GM18519 (cell line): ENCODE results near the gene HS6ST2.

ENCODE experiments used
- ATAC-seq: cut with Tn5 transposase; IDR thresholded peaks from one replicate; pipeline ENCODE4 v1.9.1; 2021; ENCODE audit warnings: mild to moderate bottlenecking, moderate library complexity; ENCODE audit not compliant: unreplicated experiment, low FRiP score

The HS6ST2 gene

GRCh38 chrX:132692066-132692465 is 266.4 kb downstream of the HS6ST2 start:
- no peak for ATAC-seq

GRCh38 chrX:132689612-132690563 is 268.5 kb downstream of the HS6ST2 start:
- ATAC-seq: no peak

GRCh38 chrX:132685276-132685675 is 273.2 kb downstream of the HS6ST2 start:
- ATAC-seq: no peak

- no peak for ATAC-seq
These were observed 281.2 kb downstream of the HS6ST2 start for GRCh38 chrX:132677233-132677716.

- ATAC-seq: no peak
These were observed 281.8 kb downstream of the HS6ST2 start for GRCh38 chrX:132676561-132677186.

- no peak for ATAC-seq
These were observed 282.3 kb downstream of the HS6ST2 start for GRCh38 chrX:132676102-132676501.

- ATAC-seq: no peak
These were observed 285.1 kb downstream of the HS6ST2 start for GRCh38 chrX:132673331-132673730.

- no peak for ATAC-seq
These were observed 287.2 kb downstream of the HS6ST2 start for GRCh38 chrX:132671229-132671641.

GRCh38 chrX:132669142-132669541 is 289.3 kb downstream of the HS6ST2 start:
- ATAC-seq: no peak

- no peak for ATAC-seq
These were observed 290.3 kb downstream of the HS6ST2 start for GRCh38 chrX:132668178-132668577.

- ATAC-seq: no peak
These were observed 292.8 kb downstream of the HS6ST2 start for GRCh38 chrX:132665676-132666075.

GRCh38 chrX:132664273-132664672 is 294.2 kb downstream of the HS6ST2 start:
- no peak for ATAC-seq

- ATAC-seq: no peak
These were observed 295.6 kb downstream of the HS6ST2 start for GRCh38 chrX:132662844-132663243.

GRCh38 chrX:132657876-132658275 is 300.6 kb downstream of the HS6ST2 start:
- ATAC-seq: no peak

GRCh38 chrX:132652871-132653270 is 305.6 kb downstream of the HS6ST2 start:
- no peak for ATAC-seq

GRCh38 chrX:132651421-132652086 is 306.9 kb downstream of the HS6ST2 start:
- ATAC-seq: no peak

- no peak for ATAC-seq
These were observed 309.5 kb downstream of the HS6ST2 start for GRCh38 chrX:132648895-132649294.

- no peak for ATAC-seq
These were observed 319.0 kb downstream of the HS6ST2 start for GRCh38 chrX:132639446-132639845.

GRCh38 chrX:132638313-132638712 is 320.1 kb downstream of the HS6ST2 start:
- no peak for ATAC-seq

- no peak for ATAC-seq
These were observed 322.3 kb downstream of the HS6ST2 start for GRCh38 chrX:132636080-132636479.

- ATAC-seq: no peak
These were observed 323.9 kb downstream of the HS6ST2 start for GRCh38 chrX:132634521-132634920.
